Stimulated activated CD8-positive, alpha-beta memory T cell treated with anti-CD3 and anti-CD28 coated beads, Interleukin-15, amount 100 ng/mL, for 24 hours (primary cell): ENCODE results near the gene TSN.

Experiments
- DNase-seq: peaks from one replicate; pipeline ENCODE4 v3.0.0-alpha.2; 2020; ENCODE audit warnings: low read depth

TSN gene

DNA sequence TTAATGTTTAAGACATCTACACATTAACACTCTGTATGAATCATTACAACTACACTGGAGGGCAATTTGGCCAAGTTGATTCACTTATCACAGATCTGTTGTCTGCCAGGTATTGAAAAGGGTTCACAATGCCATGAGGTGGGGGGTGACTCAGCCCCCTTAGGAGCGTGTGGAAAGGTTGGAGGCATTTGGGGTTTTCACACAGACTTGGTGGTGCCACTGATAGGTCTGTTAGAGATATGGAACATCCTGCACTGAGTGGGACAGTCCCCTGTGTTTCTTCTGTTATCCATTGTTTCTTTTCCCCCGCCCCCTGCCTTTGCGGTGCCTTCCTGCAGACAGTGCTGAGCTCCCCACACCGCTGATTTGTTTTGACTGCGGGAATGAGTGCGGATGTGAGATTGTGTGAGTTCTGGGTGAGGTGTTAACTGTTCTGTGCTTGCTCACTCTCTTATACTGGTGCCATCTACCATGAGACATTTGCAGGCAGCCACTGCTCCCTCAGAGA lies 9.3 kb upstream of the TSN start:
- no peak for DNase-seq

DNA sequence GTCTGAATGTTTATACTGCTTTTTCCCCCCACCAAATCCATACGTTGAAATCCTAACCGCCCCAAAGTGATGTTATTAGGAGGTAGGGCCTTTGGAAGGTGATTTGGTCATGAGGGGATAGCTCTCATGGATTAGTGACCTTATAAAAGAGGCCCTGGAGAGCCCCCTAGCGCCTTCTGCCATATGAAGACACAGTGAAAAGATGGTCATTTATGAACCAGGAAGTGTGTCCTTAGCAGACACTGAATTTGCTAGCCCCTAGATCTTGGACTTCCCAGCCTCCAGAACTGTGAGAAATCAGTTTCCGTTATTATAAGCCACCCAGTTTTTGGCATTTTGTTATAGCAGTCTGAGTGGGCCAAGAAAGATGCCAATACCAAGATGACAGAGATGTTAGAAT lies 7.2 kb upstream of the TSN start:
- no peak for DNase-seq

DNA sequence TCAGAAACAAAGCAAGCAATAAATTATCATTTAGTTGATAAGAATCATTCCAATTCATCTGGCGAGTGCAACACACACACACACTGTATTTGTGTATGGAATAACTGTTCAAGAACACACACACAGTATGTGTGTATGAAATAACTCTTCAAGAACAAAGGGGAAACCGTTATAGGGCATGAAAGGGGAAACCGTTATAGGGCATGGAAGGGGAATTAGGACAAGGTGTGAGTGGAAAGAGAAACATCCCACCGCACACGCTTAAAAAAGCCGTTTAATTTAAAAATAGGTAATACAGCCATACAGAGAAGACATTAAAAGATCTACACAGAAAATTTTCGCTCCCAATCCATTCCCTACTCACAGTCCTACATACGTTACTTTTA lies 607 bp upstream of the TSN start:
- no peak for DNase-seq

DNA sequence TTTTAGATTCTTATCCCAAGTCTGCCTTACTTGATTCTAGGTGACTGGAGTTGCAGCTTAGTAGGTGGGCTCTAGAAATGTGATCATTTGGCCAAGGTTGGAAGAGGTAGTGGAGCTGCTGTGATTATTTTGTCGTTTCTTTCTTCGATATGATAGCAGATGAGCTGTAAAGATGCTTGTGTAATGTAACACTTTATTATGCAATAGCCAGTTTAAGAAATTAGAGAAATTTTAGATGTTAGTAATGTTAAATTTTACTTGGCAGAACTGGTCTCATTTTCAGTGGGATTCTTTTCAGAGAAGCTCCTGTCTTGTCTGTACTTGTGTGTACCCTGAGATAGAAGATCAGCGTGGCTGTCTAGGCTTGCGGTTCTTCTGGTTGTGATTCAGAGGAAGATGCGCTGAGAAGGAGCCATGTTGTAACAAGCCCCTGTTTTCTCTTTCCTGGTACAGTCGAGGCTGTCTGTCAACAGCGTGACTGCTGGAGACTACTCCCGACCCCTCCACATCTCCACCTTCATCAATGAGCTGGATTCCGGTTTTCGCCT lies 9.3 kb downstream of the TSN start:
- no peak for DNase-seq

DNA sequence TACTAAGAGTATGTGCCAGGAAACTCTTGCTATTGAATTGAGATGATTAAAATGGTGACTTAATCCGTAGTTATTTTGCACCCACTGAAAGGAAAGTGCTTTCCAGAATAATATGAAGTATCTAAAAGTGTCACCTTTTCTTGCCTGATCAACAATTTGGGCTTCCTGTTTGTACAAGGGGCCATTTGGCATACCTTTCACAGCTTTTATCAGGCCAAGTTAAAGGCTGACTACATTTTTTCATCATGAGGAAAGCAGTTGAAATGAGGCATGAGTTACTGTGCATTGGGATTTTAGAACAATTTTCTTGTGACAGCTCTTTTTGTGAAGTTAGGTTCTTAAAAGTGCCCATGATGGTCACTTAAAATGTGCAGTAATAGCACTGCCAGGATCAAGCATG lies 11.2 kb downstream of the TSN start:
- DNase-seq: no peak

DNA sequence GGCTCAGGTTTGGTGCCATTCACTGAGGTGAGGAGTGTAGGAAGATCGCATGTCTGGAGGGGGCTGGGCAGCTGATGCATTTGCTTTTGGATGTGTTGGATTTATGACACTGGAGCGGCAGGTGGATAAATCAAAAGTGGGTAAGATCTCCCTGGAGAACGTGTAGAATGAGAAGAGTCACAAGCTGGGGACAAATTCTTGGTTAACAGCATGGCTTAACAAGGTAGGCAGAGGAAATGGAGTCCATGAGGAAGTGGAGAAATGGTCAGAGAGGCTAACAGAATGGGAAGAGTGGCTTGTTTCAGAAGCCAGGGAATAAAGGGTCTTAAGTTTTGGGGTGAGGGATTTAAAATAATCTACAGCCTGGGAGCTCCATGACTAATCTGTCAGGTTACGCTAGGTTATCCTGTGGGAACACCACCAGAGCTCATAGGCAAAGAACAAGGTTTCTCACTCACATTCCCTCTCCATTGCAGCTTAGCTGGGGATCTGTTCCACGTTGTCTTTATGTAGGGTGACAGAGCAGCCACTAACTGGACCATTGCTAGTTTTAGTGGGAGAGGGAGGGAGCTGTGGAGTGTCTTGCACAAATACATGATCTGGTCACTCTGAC lies 12.8 kb downstream of the TSN start:
- DNase-seq: no peak

DNA sequence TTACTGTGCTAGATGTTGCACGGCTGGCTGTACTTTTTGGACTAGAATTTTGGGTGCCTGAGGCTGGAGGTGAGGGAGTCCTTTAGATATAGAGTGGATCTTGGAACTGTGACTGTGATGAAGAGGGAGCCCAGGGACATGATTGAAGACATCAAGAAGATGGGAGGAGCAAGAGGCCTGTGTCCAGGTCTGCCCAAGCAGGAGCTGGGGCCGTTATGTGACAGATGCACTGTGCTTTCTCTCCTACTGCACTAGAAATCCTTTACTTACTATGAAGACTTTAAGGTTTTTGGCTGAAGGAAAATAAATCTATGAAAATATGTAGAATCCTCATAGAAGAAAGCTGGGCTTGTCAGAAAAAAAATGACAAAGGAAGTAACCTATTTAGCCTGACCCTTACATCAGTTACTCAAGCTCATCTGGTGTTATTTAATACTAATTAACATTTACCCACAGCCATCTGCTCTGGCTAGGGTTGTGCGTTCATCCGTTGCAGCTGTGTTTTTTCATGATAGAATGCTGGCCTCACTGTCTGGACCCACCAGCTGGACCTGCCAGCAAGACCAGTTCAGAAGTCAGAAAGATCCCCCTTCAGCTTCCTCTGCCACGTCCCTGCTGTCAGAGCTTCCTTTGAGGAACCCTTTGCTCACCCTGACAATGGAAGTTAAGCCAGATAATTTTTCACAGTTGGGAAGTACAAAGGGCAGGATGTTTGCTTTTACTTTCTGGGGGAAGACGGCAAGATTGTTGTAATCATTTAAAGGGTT lies 16.7 kb downstream of the TSN start:
- DNase-seq: no peak

DNA sequence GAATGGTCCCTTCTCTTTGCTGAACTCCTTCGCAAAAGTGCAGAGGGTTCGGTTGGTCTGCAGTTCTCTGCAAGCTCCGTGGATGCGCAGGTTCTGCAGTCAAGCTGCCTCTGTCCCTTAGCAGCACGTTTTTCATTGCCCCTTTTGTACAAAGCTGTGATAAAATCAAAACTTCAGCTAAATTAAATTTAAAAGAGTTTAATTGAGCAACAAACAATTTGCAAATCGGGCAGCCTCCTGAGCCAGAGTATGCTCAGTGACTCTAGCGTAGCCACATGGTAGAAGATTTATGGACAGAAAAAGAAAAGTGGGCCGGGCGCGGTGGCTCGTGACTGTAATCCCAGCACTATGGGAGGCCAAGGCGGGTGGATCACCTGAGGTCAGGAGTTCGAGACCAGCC lies 18.8 kb downstream of the TSN start:
- no peak for DNase-seq

DNA sequence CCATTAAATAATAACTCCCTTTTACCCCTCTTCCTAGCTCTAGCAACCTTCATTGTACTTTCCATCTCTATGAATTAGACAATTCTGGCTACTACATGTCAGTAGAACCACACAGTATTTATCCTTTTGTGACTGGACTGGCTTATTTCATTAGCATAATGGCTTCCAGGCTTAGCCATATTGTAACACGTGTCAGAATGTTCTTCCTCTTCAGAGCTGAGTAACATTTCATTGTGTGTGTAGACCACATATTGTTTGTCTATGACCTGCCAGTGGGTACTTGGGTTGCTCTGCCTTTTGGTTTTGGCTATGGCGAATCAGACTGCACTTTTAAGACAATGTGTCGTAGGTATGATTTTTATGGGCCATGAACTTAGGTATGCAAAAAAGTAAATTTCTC lies 20.9 kb downstream of the TSN start:
- no peak for DNase-seq

DNA sequence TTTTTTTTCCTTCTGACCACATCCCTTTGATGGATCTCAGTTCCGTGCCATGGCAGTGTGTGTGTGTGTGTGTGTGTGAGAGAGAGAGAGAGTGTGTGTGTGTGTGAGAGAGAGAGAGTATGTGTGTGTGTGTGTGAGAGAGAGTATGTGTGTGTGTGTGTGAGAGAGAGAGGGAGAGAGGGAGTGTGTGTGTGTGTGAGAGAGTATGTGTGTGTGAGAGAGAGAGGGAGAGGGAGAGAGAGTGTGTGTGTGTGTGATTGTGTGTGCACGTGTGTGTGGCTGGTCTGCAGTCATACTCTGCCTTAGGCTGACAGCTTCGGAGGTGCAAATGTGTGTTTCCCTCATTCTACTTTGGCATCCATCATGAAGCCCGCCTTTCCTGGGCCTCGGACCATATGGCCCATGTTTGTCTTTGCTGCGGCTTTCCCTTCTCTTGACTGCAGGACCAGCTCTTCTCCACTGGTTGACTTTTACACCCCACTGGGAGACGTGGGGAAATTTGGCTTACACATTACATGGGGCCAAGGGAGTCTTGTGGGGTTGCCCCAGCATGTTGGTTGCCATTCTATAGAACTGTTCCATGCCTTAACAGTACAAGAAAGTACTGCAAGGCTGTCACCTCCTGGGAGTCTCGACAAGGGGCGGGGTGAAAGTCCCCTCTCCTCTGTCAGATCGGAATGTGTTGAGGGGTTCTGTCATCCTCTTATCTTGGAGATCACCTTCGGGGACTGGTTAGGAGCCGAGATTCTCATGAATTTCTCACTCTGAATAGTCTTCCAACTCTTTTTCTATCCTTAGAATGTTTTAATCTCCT lies 21.6 kb downstream of the TSN start:
- no peak for DNase-seq

DNA sequence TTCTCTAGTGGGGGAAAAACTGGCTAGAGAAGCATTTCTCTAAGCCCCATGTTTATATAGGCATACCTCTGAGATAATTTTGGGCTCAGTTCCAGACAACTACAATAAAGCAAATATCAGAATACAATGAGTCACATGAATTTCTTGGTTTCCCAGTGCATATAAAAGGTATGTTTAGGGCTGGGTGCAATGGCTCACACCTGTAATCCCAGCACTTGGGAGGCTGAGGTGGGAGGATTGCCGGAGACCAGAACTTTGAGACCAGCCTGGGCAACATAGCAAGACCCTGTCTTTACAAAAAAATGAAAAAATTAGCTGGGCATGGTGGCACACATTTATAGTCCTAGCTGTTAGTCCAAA lies 22.2 kb downstream of the TSN start:
- DNase-seq: no peak

DNA sequence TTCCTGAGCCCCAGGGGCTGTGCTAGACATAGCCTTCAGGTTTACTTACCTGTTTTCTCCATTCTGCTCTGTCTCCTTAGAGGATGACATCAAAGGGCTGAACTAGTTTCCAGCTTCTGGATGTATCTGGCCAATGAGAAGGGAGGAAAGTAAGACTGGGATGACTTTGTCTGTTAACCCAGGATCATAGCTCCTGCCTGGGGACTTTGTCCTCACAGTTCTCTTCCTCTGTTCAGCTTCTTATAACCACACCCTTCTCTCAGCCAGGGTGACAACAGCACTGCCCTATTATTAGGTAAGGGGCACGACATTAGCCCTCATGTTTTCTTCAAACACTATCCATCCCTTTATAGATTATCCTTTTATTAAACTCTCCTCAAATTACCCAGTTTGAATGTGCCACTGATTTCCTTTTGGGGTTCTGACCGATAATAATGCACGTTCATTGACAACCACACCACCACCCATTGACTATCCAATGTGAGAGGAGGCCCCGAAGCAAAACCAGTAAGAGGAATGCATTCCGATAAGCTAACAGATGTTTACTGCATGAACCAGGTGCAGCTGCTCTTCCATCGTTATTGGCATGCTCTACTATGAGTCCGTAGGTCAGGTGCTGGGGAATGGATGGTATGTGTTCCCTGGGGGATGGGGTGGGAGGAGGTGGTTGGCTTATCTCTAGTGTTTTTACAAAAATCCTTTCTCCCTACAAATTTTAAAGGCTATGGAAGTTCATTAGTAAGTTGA lies 23.5 kb downstream of the TSN start:
- DNase-seq: no peak

DNA sequence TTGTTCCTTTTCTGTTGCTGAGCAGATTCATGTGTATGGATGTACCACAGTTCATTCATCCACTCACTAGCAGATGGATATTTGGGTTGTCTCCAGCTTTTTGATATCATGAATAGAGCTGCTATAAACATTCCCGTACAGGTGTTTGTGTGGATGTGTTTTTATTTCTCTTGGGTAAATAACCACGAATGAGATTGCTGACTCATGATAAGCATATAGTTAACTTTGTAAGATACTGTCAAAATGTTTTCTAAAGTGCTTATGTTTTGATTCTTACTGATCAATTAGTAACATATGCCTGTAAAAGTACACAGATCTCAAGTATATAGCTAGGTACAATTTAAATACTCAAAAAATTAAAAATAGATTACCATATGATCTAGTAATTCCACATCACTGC lies 27.7 kb downstream of the TSN start:
- no peak for DNase-seq

DNA sequence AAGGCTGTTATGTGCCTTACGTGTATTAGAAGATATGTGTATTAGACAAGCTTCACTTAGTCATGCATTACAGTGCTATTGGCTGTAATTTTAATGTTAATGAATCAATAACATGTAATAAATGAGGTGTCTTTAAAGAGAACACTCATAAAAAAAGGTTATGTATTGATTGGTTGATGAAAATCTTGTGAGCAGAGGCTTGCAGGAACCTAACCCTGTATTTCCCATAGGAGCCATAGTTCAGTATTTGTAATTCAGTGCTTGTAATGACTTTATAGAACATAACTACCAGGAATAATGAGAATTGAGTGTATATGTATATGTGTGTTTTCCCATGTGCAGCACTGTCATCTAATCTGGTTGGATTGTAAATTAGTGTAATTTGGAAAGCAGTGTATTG lies 33.2 kb downstream of the TSN start:
- DNase-seq: no peak

DNA sequence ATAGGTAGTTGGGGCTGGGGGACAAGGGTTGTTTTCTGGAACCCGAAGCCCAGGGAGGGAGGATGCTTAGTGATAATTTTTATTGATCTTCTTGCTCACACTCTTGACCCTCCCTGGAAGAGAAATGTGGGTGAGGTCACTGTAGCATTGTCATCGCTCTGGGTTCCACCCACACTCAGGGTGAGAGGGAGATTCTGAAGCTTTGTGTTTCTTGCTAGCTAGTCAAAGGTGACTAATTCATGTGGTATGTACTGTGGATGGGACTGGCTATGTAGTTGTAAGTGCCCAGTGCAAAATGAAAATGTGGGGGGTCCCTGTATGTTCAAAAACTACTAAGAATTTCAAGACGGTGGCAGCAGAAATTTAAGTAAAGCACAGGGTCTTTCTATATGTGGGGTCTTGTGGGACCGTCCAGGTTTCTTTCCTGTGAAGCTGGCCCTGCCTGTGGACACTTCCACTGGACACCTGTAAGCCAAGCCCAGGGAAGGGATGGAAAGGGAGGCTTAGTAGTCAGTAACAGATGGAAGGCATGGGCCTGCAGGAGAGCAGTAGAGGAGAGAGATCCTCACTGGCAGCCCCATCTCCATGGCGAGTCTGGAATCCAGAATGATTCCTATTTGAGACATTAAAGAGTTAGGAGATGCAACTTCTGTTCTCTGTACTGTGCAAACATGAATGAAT lies 35.0 kb downstream of the TSN start:
- no peak for DNase-seq

DNA sequence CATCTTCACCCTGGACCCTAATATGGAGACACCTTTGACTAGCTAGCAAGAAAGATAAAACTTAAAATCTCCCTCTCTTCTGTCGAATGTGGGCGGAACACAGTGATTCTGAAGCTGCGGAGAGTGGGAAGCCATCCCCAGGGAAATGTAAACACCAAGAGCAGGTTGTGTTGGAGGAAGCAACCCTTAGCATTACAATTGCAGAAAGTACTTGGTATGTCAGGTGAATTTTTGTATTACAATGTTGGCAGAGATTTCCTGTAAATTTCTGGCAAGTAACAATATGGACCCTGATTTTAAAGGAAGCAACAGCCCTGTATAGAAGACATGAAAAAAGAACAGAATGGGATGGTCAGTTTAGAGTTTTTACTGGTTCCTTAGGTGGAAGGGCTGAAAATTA lies 35.8 kb downstream of the TSN start:
- DNase-seq: no peak

DNA sequence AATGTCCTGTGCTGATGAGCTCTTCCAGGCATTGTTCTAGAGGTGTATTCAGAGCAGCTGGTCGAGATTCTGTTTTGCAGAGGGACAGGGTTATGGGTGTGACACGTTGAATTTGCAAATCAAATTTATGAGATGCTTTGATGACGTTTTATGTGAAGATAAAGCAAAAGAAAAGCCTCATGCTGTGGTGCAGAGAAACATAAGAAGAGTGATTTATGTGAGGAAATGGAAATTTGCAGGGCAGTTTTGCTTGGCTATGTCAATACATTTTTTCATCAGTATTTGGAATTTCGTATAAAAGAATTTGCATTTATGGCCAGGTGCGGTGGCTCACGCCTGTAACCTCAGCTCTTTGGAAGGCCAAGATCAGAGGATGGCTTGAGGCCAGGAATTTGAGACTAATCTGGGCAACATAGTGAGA lies 36.4 kb downstream of the TSN start:
- DNase-seq: no peak

DNA sequence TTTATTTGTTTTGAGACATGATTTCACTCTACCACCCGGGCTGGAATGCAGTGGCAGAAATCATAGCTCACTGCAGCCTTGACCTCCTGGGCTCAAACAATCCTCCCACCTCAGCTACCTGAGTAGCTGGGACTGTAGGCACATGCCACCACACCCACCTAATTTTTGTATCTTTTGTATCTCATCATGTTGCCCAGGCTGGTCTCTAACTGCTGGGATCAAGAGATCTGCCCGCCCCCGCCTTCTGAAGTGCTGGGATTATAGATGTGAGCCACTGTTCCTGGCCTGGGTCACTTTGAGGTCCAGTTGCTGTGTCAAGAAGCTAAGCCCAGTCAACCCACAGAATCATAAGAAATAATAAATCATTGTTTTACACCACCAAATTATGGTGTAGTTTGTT lies 38.4 kb downstream of the TSN start:
- no peak for DNase-seq

DNA sequence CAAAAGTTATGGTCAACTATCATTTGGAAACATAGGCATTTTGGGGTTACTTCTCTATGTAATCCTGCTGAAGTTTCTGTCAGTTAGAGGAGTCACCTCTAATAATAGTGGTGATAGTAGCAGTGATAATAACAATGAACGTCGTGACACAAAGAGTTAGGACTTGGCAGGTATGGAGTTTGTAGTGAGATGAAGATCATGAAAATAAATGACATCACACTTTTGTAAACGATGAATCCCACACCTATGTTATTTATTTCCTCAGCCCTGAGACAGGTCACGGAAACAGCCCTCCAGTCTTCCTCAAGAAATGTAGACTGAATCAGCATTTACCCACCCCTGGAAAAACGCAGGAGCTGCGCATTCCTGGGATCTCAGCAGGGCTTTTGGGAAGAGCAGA lies 38.8 kb downstream of the TSN start:
- DNase-seq: no peak

DNA sequence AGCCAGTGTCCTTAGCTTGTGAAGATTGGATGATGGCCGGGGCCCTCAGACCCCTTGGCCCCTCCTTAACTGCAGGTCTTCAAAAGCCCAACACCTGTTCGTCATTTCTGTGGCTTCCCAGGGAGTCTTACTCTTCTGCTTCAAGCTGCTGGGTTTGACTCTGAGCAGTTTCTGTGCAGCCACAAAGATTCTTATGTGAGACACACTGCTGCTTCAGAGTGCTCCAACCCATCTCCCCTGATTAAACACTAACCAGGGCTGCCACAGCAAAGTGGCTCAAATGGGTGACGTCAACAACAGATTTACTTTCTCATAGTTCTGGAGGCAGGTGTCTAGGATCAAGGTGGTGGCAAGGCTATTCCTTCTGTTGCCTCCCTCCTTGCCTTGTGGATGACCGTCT lies 40.8 kb downstream of the TSN start:
- DNase-seq: no peak

DNA sequence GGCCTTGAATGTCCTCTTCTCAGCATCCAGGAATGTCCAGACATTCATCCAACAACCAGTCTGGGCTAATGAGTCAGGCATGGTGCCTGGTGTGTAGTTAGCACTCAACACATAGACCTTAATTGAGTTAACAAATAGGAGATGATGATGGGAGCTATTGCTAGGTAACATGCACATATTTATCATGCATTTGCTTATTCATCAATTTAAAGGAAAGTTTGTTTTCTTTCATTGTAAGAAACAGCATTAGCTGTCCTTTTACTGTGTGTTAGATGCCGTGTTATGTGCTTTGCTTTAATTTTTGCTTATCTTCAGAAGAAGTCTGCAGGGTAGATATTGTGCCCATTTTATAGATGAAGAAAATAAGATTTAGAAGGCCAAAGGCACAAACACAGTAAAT lies 43.2 kb downstream of the TSN start:
- no peak for DNase-seq

DNA sequence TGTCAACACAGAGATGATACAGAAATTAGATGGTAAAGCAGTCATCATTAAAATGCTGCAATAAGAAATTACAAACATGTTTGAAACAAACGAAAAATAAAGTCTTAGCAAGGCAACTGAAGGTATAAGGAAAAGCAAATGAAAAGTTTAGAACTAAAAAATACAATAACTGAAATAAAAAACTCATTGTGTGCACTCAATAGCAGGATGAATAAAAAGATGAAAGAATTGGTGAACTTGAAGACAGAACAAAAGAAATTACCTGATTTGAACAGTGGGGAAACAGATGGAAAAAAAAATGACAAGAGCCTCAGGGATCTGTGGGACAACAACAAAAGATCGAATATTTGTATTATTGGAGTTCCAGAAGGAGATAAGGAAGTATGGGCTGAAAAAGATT lies 46.5 kb downstream of the TSN start:
- no peak for DNase-seq
